Lung microvascular endothelial cell (primary cell): ENCODE results near the gene ACSF2. TPM values are rescaled to one million over a fixed set of nuclear protein-coding genes. Genes with fewer than 3 reads are reported as not detected.
"Not testable (repeated sequence)": the region's sequence is repeated elsewhere in the genome, so short reads cannot be mapped to it uniquely, and the experiment has no call there.

ENCODE experiments used
- DNase-seq, 2 donors: peaks; one replicate each; pipeline versions ENCODE4 v3.0.0 to v3.0.0-alpha.2; 2010; ENCODE audit warnings: low read depth in 2 of 2
- total RNA-seq: library from RNA; depleted of rRNA; stranded (reverse); fragments of >200 nt; gene quantifications from 2 replicates; pipeline ENCODE4 v1.2.1, GENCODE V29; 2014

The ACSF2 gene
- total RNA-seq, 1 donor from 2014 or later = 4.6 TPM

DNA sequence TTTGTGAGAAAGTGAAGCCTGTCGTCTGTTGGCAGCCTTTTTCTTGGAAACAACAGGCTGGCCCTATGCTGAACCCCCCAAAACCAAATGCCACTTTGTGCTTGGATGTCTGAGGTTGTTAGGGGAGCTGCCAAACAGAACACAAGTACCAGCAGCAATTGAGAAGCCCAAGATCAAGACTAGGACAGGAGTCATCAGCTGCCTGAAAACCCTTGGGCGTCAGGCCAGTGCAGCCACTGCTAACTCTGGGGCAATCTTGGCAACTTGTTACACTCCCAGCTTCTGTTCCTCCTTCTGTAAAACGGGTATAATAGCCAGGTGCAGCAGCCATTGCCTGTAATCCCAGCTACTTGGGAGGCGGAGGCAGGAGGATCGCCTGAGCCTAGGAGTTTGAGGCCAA lies 19.4 kb upstream of the ACSF2 start:
- DNase-seq = no peak

DNA sequence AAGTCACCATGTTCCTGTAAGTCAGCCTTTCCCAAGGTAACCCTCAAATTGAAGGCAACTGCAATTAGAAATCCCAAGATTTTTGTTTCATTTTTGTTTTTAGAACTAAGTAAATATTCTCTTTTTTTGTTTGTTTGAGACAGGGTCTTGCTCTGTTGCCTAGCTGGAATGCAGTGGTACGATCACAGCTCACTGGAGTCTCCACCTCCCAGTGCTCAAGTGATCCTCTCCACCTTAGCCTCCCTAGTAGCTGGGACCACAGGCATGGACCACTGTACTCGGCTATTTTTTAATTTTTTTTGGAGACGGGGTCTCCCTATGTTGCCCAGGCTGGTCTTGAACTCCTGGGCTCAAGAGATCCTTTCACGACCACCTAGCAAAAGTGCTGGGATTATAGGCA lies 18.1 kb upstream of the ACSF2 start:
- DNase-seq = no peak

GRCh38 chr17:50412188-50412732 lies 13.8 kb upstream of the ACSF2 start:
- no peak for DNase-seq

DNA sequence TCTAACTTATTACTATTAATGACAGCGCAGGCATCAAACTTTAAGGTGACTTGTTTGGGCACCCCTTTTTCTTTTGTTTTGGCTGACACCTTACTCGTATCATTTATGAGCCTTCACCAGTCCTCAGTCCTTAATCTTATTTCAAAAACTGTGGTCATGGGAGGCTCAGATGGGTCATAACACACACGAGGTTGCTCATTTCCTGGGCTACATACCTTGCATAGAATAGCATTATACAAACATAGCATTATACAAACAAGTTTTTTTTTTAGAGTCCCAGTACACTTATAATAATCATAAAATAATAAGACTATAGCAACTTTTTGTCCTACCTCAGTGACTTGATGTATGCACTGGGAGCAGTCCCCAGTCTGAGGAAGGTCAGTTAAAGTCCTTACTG lies 11.2 kb upstream of the ACSF2 start:
- DNase-seq = peak in 1 of 2 donors; percentile 18

DNA sequence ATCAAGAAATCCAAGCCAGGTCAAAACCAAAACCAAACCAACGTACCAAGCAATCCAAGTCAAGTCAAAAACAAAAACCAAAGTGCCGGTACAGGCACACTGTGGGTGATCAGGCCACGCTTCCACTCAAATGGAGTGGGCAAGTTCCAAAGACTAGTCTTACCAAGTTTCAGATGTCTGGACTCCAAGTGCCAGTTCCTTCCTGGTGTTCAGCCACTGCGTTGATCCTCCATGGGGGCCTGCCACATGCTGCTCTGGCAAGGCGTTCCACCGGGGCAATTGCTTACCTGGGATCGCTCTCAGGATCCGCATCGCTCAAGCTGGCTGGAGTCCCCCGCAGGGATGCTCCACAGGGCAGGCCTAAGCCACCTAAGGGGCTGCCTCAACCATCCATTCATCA lies 6.4 kb upstream of the ACSF2 start:
- not testable (repeated sequence) for DNase-seq

- DNase-seq = no peak
Measured at GRCh38 chr17:50420419-50421112, 5.5 kb upstream of the ACSF2 start.

GRCh38 chr17:50421308-50422051 lies 4.5 kb upstream of the ACSF2 start:
- peak; percentile 33 to 38 for DNase-seq

GRCh38 chr17:50422738-50423137 lies 3.3 kb upstream of the ACSF2 start:
- no peak for DNase-seq

DNA sequence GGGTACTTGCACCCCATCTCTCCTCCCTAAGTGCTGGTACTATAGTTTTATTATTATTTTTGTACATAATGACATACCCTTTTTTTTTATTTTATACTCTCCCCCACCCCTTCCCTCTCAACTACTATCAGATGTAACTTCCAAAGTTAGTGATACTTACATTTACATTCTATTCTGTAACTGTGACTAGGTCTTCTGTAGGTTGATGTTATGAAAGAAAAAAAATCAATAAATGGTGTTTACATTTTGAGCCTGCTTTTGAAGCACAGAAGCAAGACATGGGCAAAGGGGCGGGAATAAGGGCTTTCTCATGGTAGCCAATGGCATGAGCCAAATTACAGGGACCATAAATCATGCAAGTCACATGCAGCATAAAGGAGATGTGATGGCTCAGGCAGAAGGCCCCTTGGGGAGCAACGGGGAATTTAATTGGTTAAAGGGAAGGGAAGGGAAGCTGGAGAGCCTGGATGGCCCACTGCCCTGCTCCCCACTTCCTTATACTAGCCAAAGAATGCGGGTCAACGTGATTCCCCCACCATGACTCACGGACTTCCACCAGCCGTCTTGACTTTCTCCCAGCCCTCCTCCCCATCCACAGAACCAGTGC lies 2.4 kb upstream of the ACSF2 start:
- peak in 1 of 2 donors; percentile 91 for DNase-seq

- no peak for DNase-seq
Measured at GRCh38 chr17:50424246-50424995, 1.6 kb upstream of the ACSF2 start.

GRCh38 chr17:50424996-50425681 lies 879 bp upstream of the ACSF2 start:
- DNase-seq = no peak

GRCh38 chr17:50426472-50426782 lies 409 bp downstream of the ACSF2 start:
- DNase-seq = no peak

- DNase-seq = peak; percentile 28 to 63
Measured at GRCh38 chr17:50426814-50427787, 1.1 kb downstream of the ACSF2 start.

DNA sequence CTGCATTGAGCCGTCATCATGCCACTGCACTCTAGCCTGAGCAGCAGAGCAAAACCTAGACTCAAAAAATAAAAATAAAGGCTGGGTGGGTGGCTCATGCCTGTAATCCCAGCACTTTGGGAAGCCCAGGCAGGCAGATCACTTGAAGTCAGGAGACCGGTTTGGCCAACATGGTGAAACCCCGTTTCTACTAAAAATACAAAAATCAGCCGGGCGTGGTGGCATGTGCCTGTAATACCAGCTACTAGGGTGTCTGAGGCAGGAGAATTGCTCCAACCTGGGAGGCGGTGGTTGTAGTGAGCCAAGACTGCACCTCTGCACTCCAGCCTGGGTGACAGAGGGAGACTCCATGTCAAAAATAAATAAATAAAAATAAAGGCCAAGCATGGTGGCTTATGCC lies 2.1 kb downstream of the ACSF2 start:
- not testable (repeated sequence) for DNase-seq

DNA sequence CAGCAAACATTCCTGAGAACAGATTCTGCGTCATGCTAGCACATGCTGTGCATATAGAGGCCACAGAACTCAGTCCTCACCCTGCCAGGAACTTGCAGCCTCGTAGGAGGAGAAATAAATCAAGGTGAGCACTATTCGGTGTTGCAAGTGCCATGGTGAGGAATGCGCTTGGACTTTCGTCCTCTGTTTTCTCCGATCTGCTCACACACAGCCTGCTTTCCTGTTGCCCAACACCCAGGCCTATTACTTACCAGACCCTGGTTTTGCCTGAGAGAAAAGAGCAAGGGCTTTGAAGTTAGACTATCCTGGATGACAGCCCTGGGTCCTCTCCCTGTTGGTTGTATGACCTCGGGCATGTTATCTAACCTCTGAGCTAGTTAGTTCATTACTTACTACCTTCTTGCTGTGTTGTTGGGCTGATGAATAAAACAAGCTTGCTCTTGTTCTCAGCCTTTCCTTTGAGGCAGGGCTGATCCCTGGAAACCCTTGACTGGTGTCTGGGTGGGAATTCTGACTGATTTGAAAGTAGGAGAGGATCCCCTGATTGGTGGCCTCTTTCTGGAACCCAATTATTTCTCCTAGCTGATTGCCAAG lies 2.9 kb downstream of the ACSF2 start:
- no peak for DNase-seq

- DNase-seq = no peak
Measured at GRCh38 chr17:50429793-50430192, 3.8 kb downstream of the ACSF2 start.

GRCh38 chr17:50430821-50431618 lies 5.0 kb downstream of the ACSF2 start:
- DNase-seq = no peak

- no peak for DNase-seq
Measured at GRCh38 chr17:50432125-50432762, 6.2 kb downstream of the ACSF2 start.
